Gastrocnemius medialis (tissue), 4 donors: ENCODE results near the gene SRSF2.

Experiments
- POLR2A ChIP-seq, 2 donors: fragments of 450-650 bp; IDR thresholded peaks; one replicate each; pipeline ENCODE4 v1.6.1; 2017; ENCODE audit warnings: antibody characterized with exemption in 2 of 2, mild to moderate bottlenecking in 2 of 2, moderate library complexity in 2 of 2
- TF ChIP-seq, protein P1 (sequence below), 5 experiments: fragments of 450-650 bp in 3 of 5; fragments of 200-600 bp in 2 of 5; sonication (generic) in 2 of 5; IDR thresholded peaks in 4 of 5; conservative IDR thresholded peaks in 1 of 5; 1 replicate in 4 of 5; 2 replicates in 1 of 5; pipeline ENCODE4 v1.5.1; 2016 to 2019; ENCODE audit warnings: antibody characterized with exemption in 5 of 5, mild to moderate bottlenecking in 3 of 5, moderate library complexity in 3 of 5

- TF ChIP-seq, protein P1, sequence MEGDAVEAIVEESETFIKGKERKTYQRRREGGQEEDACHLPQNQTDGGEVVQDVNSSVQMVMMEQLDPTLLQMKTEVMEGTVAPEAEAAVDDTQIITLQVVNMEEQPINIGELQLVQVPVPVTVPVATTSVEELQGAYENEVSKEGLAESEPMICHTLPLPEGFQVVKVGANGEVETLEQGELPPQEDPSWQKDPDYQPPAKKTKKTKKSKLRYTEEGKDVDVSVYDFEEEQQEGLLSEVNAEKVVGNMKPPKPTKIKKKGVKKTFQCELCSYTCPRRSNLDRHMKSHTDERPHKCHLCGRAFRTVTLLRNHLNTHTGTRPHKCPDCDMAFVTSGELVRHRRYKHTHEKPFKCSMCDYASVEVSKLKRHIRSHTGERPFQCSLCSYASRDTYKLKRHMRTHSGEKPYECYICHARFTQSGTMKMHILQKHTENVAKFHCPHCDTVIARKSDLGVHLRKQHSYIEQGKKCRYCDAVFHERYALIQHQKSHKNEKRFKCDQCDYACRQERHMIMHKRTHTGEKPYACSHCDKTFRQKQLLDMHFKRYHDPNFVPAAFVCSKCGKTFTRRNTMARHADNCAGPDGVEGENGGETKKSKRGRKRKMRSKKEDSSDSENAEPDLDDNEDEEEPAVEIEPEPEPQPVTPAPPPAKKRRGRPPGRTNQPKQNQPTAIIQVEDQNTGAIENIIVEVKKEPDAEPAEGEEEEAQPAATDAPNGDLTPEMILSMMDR (IDR thresholded peaks at IDR 0.05 in 4 of 5, conservative IDR thresholded peaks at IDR 0.05 in 1 of 5), result no peak
- TF ChIP-seq POLR2A (IDR thresholded peaks at IDR 0.05), result no peak
These were observed 1.3 kb upstream of the SRSF2 start for GRCh38 chr17:76738468-76738850.
